Measurements from ENCODE around the gene PTPRA. TPM values are rescaled to one million over a fixed set of nuclear protein-coding genes. Genes with fewer than 3 reads are reported as not detected.

Gene PTPRA
- total and polyA plus RNA-seq, 11 donors = 6.1 to 43.4 (median 24.9) TPM

- WGBS, 4 donors = 79 to 92% (median 88%) methylated on average over 3 of the region's 3 CpGs
- Histone ChIP-seq H3K4me3 (no peak within 1 kb of the TSS), H3K27me3 (no peaks in the 10 kb centered on the region), H3K9me3 (no peaks in the 10 kb centered on the region), H3K4me1 (peaks cover 0 to 39% (median 26%) of the 10 kb centered on the region in 12 donors), H3K36me3 (peaks cover 0 to 34% (median 31%) of the 10 kb centered on the region in 9 donors), H3K27ac (peak within 1 kb of the TSS in 11 of 12 donors; percentile 48 to 94 (median 66))
- intact Hi-C loops (cut with DNase I) = no loop called here
- TF ChIP-seq, protein P1, sequence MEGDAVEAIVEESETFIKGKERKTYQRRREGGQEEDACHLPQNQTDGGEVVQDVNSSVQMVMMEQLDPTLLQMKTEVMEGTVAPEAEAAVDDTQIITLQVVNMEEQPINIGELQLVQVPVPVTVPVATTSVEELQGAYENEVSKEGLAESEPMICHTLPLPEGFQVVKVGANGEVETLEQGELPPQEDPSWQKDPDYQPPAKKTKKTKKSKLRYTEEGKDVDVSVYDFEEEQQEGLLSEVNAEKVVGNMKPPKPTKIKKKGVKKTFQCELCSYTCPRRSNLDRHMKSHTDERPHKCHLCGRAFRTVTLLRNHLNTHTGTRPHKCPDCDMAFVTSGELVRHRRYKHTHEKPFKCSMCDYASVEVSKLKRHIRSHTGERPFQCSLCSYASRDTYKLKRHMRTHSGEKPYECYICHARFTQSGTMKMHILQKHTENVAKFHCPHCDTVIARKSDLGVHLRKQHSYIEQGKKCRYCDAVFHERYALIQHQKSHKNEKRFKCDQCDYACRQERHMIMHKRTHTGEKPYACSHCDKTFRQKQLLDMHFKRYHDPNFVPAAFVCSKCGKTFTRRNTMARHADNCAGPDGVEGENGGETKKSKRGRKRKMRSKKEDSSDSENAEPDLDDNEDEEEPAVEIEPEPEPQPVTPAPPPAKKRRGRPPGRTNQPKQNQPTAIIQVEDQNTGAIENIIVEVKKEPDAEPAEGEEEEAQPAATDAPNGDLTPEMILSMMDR (IDR thresholded peaks at IDR 0.05) = no peak
- TF ChIP-seq POLR2A (IDR thresholded peaks at IDR 0.05) = no peak
- DNase-seq = no peak
- ATAC-seq = no peak
These were observed 170.0 kb downstream of the PTPRA start, which contains the start of gene GNRH2 for GRCh38 chr20:3043322-3043721. TSS of gene GNRH2 (plus strand) at chr20:3043622. CDS start at chr20:3044415, 793 bp downstream.

GRCh38 chr20:3044336-3044965 is 171.2 kb downstream of the PTPRA start:
- H3K27ac ChIP-seq = peak overlapping the region in 6 of 12 donors; percentile 91 to 97 (median 94)

DNA sequence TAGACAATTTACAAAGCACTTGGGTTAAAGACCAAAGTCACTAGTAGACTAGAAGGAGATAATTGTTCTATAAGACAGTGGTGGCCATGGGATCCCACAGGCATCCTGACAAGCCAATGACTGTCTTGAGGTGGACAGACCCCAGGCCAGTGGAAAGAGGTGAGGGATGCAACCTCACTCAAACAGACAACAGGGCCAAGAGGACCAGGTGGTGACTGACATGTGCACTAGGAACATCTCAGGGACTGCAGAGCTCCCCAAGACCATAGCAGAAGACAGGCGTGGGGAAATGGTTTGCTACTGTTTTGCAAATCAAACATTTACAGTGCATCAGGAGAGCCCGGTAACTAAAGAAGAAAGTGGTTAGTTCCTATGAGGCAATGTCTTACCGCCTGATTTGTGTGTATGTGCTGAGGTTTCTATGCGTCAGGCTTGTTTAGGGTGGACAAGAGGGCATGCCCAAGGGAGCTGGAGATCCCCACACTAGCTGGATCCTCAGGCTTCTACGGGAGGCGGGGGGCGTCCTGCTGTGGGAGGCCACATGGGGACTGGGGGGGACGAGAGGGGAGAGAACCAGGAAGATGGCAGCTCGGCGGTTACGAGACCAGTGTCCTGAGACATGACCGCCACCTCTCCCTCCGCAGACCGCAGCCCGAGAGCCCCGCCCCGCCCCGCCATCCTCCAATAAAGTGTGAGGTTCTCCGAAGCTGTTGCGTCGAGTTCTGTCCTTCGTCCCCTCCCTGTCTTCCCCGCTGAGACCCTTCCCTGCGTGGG is 171.9 kb downstream of the PTPRA start:
- Histone ChIP-seq H3K4me1 (peaks cover 0 to 39% (median 26%) of the 10 kb centered on the region in 12 donors), H3K36me3 (peaks cover 0 to 34% (median 29%) of the 10 kb centered on the region in 9 donors), H3K9me3 (no peaks in the 10 kb centered on the region), H3K27me3 (no peaks in the 10 kb centered on the region), H3K27ac (peak overlapping the region; percentile 86 to 97 (median 92)), H3K4me3 (peak overlapping the region; percentile 58 to 99 (median 88))
- WGBS, 4 donors = 4 to 7% (median 5%) methylated on average over 19 to 24 of the region's 24 CpGs
- TF ChIP-seq POLR2A (IDR thresholded peaks at IDR 0.05) = no peak
- TF ChIP-seq, protein P1 (IDR thresholded peaks at IDR 0.05) = no peak
- ATAC-seq (peak; percentile 65 to 78 (median 78)), DNase-seq (peak in 1 of 5 donors; percentile 89)
- intact Hi-C loops (cut with DNase I) = no loop called here

More at GRCh38 chr20:3044336-3044965, 171.2 kb downstream of the PTPRA start:
- H3K36me3 ChIP-seq = peaks cover 0 to 34% (median 30%) of the 10 kb centered on the region in 9 donors
- DNase-seq = peak in 1 of 5 donors; percentile 37
- TF ChIP-seq, protein P1 (IDR thresholded peaks at IDR 0.05) = no peak
- TF ChIP-seq POLR2A (IDR thresholded peaks at IDR 0.05) = no peak
- WGBS, 4 donors = 94 to 100% (median 96%) methylated on average over 8 of the region's 8 CpGs
- peaks cover 0 to 39% (median 26%) of the 10 kb centered on the region in 12 donors for H3K4me1 ChIP-seq
- intact Hi-C loops (cut with DNase I) = no loop called here
- peak overlapping the region in 1 of 12 donors; percentile 77 for H3K4me3 ChIP-seq
- H3K27me3 ChIP-seq = no peaks in the 10 kb centered on the region
- no peaks in the 10 kb centered on the region for H3K9me3 ChIP-seq
- ATAC-seq = no peak

All from heart left ventricle (tissue), 16 donors.